Stomach (tissue), 4 donors: ENCODE data around the gene MT1G.
A peak's percentile ranks its signal among the peaks of the same experiment; 100 is the strongest.

ENCODE experiments used
- CTCF ChIP-seq, 7 experiments: fragments of 450-650 bp in 4 of 7; fragments of 200-600 bp in 3 of 7; sonication (generic) in 3 of 7; IDR thresholded peaks; one replicate each; pipeline ENCODE4 v1.5.1; 2016 to 2019; ENCODE audit warnings: antibody characterized with exemption in 7 of 7, control low read depth in 2 of 7, mild to moderate bottlenecking in 1 of 7
- POLR2AphosphoS5 ChIP-seq, 3 donors: sonication (generic); formaldehyde crosslinking; IDR thresholded peaks; one replicate each; pipeline ENCODE4 v1.6.1; 2016; ENCODE audit warnings: antibody characterized with exemption in 3 of 3

DNA sequence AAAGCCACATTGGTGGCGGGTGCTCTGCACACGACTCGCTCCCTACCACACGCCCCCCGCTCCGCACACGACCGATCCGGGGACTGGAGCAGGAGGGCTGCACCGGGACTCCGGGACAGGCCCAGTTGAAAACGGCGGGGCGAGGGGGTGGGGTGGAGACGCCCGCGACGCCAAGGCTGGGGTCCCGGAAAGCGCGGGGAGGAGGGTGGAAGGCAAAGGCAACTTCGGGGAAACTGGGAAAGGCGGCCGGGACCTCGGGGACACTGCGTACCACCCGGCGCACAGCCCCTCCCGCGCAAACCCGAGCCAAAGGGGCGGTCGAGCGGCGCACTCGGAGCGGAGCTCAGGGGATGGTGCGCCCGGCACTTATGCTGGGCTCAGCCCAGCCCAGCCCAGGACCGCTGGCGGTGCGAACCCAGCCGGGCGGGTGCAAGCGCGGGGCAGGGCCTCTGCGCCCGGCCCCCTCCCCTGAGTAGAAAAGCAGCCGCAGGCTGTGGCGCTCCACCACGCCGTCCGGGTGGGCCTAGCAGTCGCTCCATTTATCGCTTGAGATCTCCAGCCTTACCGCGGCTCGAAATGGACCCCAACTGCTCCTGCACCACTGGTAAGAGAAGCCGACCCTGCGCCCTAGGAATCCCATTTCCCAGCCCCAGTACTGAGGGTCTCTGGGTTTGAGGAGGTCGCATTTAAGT is 35.6 kb downstream of the MT1G start, which contains the start of gene MT1M:
- TF ChIP-seq CTCF (IDR thresholded peaks at IDR 0.05) (no peak), POLR2AphosphoS5 (IDR thresholded peaks at IDR 0.05) (peak in 2 of 3 donors; percentile 72 to 85)
